ENCODE measurements around the gene EPHB6. TPM values are rescaled to one million over a fixed set of nuclear protein-coding genes. Genes with fewer than 3 reads are reported as not detected.
A peak's percentile ranks its signal among the peaks of the same experiment; 100 is the strongest.

Gene EPHB6
- polyA plus RNA-seq, 1 of the 3 experiments (the other 2 are of a cell fraction), result 1.8 TPM

DNA sequence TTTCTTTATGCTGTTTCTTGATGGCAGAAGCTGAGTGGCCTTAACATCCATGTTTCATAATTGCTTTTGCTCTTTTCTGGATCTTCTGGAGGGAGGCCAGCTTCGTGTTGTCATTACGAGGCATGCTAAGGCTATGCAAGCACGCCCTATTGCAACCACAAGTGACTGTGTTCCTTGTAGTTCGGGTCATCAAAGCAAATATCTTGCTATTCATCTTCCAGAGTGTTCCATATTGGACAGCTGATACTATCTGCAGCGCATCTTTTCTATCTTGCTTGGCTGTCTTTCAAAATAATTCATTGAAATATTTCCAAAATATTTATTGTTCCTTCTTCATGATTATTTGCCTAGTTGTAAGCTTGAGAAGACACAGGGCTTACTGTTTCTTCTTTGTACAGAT, 5.0 kb downstream of the EPHB6 start (continued):
- TF ChIP-seq MXI1 (IDR thresholded peaks at IDR 0.05; ENCODE audit: low read depth, low read length), result no peak
- no peak for TF ChIP-seq EZH2phosphoT487 (IDR thresholded peaks at IDR 0.05; ENCODE audit: borderline replicate concordance, low read depth)
- TF ChIP-seq CHD2 (IDR thresholded peaks at IDR 0.05; ENCODE audit: low read length, partially characterized antibody), result no peak
- TF ChIP-seq, protein P1, sequence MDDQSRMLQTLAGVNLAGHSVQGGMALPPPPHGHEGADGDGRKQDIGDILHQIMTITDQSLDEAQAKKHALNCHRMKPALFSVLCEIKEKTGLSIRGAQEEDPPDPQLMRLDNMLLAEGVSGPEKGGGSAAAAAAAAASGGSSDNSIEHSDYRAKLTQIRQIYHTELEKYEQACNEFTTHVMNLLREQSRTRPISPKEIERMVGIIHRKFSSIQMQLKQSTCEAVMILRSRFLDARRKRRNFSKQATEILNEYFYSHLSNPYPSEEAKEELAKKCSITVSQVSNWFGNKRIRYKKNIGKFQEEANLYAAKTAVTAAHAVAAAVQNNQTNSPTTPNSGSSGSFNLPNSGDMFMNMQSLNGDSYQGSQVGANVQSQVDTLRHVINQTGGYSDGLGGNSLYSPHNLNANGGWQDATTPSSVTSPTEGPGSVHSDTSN (IDR thresholded peaks at IDR 0.05), result peak; percentile 54; the same call in 1 of the 2 replicates
- no peak for TF ChIP-seq GATA2 (CRISPR knock-in tag; IDR thresholded peaks at IDR 0.05)
- peak; percentile 78 for TF ChIP-seq NFIC (IDR thresholded peaks at IDR 0.05; ENCODE audit: borderline replicate concordance)
- no peak for TF ChIP-seq MEF2A (IDR thresholded peaks at IDR 0.05; ENCODE audit: borderline replicate concordance, low read depth)

DNA sequence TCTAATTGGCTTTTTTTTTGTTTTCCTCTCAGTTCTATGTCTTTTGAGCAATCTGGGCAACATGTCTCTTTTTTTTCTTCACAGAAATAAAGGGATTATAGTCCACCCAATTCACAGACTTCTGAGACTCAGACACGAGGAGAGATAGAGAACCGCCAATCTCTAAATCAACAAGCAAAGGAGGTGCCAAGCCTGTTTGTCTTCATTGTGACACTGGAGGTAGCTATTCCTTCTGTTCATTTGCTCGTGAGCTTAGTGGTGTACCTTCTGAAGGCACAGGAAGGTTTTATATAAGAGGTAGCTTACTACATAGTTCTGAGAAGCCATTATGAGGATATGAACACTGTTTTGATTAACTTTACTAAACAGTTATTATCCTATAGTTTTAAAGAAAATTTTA, 6.1 kb downstream of the EPHB6 start:
- no peak overlapping the region for H2AFZ ChIP-seq (ENCODE audit: low read depth)
- H3K9ac ChIP-seq, result no peak overlapping the region
- H3K4me3 ChIP-seq (ENCODE audit: low read depth in 2 of 2, low read length in 1 of 2), result no peak overlapping the region
- TF ChIP-seq YY1 (IDR thresholded peaks at IDR 0.05; ENCODE audit: low read depth) (no peak), SIN3A (IDR thresholded peaks at IDR 0.05; ENCODE audit: borderline replicate concordance, low read depth, low read length) (no peak), TEAD4 (IDR thresholded peaks at IDR 0.05; ENCODE audit: borderline replicate concordance, insufficient read depth) (no peak), CHD2 (IDR thresholded peaks at IDR 0.05; ENCODE audit: low read length, partially characterized antibody) (no peak), RAD21 (IDR thresholded peaks at IDR 0.05; ENCODE audit: low read length) (no peak), FOXJ3 (CRISPR knock-in tag; IDR thresholded peaks at IDR 0.05) (no peak), SMC3 (IDR thresholded peaks at IDR 0.05; ENCODE audit: low read depth, low read length) (no peak), MXI1 (IDR thresholded peaks at IDR 0.05; ENCODE audit: low read depth, low read length) (no peak), ELF1 (IDR thresholded peaks at IDR 0.05) (no peak)
- TF ChIP-seq, protein P2, sequence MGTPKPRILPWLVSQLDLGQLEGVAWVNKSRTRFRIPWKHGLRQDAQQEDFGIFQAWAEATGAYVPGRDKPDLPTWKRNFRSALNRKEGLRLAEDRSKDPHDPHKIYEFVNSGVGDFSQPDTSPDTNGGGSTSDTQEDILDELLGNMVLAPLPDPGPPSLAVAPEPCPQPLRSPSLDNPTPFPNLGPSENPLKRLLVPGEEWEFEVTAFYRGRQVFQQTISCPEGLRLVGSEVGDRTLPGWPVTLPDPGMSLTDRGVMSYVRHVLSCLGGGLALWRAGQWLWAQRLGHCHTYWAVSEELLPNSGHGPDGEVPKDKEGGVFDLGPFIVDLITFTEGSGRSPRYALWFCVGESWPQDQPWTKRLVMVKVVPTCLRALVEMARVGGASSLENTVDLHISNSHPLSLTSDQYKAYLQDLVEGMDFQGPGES (IDR thresholded peaks at IDR 0.05; ENCODE audit: low read depth, low read length), result no peak
- TF ChIP-seq, protein P3, sequence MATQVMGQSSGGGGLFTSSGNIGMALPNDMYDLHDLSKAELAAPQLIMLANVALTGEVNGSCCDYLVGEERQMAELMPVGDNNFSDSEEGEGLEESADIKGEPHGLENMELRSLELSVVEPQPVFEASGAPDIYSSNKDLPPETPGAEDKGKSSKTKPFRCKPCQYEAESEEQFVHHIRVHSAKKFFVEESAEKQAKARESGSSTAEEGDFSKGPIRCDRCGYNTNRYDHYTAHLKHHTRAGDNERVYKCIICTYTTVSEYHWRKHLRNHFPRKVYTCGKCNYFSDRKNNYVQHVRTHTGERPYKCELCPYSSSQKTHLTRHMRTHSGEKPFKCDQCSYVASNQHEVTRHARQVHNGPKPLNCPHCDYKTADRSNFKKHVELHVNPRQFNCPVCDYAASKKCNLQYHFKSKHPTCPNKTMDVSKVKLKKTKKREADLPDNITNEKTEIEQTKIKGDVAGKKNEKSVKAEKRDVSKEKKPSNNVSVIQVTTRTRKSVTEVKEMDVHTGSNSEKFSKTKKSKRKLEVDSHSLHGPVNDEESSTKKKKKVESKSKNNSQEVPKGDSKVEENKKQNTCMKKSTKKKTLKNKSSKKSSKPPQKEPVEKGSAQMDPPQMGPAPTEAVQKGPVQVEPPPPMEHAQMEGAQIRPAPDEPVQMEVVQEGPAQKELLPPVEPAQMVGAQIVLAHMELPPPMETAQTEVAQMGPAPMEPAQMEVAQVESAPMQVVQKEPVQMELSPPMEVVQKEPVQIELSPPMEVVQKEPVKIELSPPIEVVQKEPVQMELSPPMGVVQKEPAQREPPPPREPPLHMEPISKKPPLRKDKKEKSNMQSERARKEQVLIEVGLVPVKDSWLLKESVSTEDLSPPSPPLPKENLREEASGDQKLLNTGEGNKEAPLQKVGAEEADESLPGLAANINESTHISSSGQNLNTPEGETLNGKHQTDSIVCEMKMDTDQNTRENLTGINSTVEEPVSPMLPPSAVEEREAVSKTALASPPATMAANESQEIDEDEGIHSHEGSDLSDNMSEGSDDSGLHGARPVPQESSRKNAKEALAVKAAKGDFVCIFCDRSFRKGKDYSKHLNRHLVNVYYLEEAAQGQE (IDR thresholded peaks at IDR 0.05; ENCODE audit: low read depth, low read length), result no peak
- TF ChIP-seq, protein P4, sequence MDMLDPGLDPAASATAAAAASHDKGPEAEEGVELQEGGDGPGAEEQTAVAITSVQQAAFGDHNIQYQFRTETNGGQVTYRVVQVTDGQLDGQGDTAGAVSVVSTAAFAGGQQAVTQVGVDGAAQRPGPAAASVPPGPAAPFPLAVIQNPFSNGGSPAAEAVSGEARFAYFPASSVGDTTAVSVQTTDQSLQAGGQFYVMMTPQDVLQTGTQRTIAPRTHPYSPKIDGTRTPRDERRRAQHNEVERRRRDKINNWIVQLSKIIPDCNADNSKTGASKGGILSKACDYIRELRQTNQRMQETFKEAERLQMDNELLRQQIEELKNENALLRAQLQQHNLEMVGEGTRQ (IDR thresholded peaks at IDR 0.05; ENCODE audit: borderline replicate concordance, low read depth, low read length), result no peak
- no peak overlapping the region for H3K4me2 ChIP-seq
- H3K27me3 ChIP-seq (ENCODE audit: insufficient read depth), result peaks cover 11% of the 10 kb centered on the region
- CTCF ChIA-PET, result interaction anchor here (0.9 to 7.8 kb wide), 11 partner anchors 6 to 354 kb away, joined by 3 to 154 read pairs (median 4); no protein-coding TSS in a partner anchor
- no peaks in the 10 kb centered on the region for H3K9me2 ChIP-seq
- H3K79me2 ChIP-seq (ENCODE audit: insufficient read depth), result no peaks in the 10 kb centered on the region
- no peaks in the 10 kb centered on the region; a peak in 2 of 4 replicates for H3K4me1 ChIP-seq (ENCODE audit: control insufficient read depth in 1 of 2, insufficient read depth in 2 of 2, low read depth in 1 of 2, low read length in 1 of 2)
- H3K27ac ChIP-seq (ENCODE audit: low read depth in 2 of 2, low read length in 1 of 2), result no peak overlapping the region
- H3F3A ChIP-seq (replicated peaks; ENCODE audit: insufficient read depth), result peaks cover 5% of the 10 kb centered on the region
- 46% methylated on average over 3 of the region's 3 CpGs for WGBS (ENCODE audit: low lambda C conversion rate)
- no peaks in the 10 kb centered on the region for H3K36me3 ChIP-seq (replicated peaks in 1 of 2; ENCODE audit: control insufficient read depth in 1 of 2, insufficient read depth in 2 of 2, low read length in 1 of 2)
- POLR2A ChIA-PET, result no interaction called here
- H4K20me1 ChIP-seq (ENCODE audit: insufficient read depth), result 0 out of 2 replicates have a peak, but pooled peaks cover 4% of the 10 kb centered on the region
- no peaks in the 10 kb centered on the region for H3K9me3 ChIP-seq
- no peak for DNase-seq
